GM19043 (cell line): ENCODE results near the gene CHCHD6.

Experiments
- ATAC-seq: cut with Tn5 transposase; IDR thresholded peaks from one replicate; pipeline ENCODE4 v1.9.1; 2021; ENCODE audit warnings: low read depth; ENCODE audit not compliant: unreplicated experiment

CHCHD6 gene

DNA sequence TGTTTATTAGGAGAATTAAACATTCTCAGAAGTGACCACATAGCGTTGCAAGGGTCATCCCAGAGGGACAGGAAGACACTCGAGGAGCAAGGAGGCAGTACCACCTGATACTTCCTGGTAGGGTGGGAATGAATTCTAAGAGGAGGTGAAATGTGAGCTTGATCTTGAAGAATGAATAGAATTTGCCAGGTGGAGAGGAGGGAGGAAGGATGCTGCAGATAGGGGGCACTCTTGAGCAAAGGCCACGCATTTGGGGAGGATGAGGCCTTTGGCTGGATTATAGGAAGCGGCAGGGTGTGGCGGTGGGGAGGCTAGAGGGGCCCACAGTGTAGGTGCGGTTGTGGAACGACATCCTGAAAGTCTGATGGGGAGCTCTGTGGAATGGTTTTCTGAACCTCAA, 33.5 kb downstream of the CHCHD6 start:
- ATAC-seq, result no peak

DNA sequence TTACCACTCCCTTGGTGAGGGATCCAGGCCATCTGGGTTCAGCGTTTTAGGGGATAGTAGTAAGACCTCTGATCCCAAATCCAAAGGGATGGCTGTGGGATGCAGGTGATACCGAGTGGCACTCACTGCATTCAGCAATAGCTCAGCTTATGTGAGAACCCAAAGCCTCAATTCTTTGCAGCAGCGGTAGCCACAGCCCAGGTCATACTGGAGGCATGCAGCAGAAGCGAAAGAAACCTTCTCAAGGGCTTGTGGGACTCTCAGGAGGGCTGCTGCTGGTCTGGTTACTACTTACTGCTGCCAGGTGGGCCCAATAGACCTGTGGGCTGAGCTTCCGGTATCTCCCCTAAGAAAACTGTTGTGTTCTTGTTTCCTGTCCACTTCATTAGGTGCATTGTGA, 38.0 kb downstream of the CHCHD6 start:
- ATAC-seq, result no peak

DNA sequence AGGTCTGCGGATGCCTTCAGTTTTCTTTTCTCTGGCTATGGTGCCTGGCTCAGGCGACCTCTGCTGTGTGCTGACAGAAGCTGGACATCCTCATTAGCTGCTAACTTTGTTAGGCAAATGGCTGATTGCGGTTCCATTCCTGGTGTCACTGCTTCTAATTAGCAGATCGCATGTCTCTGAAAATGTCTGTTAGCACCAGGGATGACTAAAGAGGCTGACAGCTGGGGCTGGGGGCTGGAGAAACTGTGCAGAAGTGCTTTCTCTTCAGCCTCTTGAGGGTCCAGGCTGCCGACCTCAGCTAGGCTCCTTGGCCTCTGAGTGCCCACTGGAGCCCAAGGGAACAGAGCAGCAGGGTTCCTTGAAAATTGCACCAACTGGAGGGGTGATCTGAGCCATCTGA, 39.3 kb downstream of the CHCHD6 start:
- no peak for ATAC-seq

DNA sequence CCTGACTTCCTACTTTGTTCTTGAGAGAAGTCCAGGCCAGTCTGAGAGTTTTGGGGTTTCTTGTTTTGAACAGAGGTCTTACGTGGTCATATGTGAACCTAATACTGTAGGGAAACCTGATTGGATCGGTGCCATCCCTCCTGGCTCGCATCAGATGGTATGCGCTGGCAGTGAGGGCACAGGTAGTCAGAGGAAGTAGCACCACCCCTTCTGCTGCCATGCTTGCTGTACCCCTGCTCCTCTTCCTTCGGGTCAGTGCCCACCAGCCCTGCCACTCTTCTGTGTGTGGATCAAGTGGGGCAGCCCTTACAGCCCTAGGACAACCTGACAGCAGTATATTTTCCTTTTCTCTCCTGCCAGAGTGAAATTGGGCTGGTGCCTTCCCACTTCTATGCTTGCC, 39.7 kb downstream of the CHCHD6 start:
- no peak for ATAC-seq

DNA sequence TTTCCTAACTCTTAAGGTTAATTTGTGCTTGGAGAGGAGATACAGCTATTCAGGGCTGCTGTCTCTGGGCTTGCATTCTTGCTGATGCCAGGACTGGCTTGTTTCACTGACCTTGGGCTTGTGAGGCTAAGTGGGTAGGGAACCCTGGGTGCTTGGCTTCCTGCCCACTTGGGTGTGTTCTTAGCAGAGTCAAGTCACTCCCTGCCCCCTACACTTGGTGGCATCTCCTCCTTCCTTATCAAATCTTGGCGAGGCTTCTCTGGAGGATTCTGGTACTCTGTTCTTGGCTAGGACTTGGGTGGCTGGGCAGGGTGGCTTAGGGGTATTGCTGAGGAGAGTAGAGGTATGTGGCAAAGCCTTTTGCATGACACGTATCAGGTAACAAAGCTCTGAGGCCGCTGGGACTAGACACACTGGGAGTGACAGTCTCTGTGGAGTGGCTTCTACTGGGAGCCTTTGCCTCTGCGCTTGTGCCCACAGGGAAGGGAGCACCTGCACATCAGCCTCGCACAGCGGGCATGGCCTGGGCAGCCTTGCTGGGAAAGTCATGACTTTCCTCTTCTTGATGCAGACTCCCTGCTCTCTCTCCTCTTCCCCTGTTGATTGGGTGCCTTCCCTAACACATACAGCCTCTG, 41.8 kb downstream of the CHCHD6 start:
- no peak for ATAC-seq

DNA sequence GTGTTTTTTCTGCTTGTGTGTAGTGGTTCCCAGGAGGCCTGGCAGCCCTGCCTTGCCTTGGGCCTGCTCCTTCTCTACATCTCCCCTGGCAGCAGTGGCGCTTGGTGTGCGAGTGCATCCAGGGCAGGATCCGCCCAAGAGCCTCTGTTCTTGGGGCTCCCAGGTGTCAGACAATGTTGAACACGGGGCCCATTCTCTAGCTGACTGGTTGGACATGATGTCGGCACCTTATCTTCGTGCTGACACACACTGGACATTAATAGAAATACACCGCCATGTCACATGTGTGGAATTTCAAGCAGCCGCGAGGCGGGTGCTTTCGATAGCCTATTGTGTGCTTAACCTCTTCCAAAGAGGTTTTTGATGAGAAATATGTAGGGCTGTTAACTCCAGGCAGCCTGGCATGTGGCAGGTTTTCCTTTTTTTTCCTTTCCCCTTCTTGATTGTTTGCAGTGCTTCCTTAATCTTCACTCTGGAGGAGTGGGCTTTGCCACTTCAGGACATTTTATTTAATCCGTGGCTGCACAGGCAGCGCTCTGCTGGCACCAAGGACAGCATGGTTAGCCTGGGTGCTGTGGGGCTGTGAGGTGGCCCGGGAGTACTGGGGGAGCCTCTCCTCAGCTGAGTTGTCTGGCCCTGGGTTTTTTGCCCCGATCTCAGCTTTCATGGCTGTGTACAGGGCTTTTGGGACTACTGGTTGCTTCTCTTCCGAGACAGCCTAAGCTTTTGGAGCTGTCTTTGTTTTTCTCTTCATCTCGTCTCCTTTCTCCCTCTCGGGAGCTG, 42.5 kb downstream of the CHCHD6 start:
- no peak for ATAC-seq

DNA sequence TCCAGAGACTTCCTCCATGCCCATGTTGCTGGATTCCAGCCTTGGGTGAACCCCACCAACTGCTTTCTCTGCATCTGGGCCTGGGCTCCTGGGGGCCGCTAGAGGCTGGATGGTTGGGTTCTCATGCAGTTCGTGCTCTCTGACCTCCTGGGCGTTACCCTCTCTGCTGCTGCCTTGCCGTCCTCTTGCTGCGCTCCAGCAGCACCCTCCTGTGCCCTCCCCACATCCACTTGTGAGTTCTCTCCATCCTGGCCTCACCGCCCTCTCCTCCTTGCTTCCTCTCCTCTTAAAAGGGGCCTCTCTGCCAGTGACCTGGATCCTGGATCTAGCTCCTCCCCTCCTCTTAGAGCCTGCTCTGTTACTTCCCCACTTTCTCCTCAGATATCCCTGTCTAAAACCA, 43.7 kb downstream of the CHCHD6 start:
- no peak for ATAC-seq

DNA sequence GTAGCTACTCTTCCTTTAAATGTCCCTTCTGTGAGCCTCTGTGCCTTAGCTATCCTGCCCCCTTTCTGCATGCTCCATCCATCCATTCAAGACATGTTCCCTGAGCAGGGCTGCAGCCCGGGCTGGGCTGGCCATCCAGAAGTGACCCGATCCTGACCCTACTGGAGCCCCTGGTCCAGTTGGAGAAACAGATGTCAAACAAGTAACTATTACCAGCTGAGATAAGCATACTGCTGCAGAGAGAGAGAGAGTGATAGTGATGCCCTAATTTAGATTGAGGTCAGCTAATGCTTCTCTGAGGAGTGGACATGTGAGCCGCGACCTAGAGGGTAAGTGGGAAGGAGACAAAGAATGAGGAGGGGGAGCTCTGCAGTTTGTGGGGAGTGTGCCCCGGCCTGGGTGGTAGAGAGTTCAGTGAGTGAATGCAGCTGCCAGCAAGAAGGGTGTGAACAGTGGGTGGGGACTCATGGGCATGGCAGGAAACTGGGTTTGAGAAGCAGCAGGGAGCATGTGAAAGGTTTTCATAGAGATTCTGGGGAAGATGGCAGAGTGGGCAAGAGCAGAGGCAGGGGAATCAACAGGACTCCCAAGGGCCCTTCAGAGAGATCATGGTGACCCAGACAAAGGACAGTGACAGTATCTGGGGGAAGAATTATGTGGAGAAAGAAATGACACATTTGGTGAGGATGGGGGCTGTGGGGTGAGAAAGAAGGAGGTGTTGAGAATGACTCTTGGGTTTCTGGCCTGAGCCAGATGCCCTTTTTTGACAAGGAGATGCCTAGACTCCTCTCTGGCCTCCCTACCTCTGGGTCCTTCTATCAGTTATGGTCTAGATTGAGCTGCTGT, 44.9 kb downstream of the CHCHD6 start:
- no peak for ATAC-seq

DNA sequence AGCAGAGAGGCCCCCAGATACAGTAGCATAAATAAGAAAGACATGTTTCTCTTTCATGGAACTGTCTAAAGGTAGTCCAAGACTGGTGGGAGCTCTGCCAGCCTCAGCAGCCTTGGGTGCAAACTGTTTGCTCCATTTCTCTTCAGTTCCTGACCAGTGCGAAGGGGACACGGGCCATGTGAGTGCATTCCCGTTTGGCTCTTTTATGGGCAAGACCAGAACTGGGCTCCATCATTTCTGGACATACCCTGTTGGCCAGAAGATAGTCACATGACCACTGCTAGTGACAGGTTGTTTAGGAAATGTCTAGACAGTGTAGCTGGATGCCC, 45.5 kb downstream of the CHCHD6 start:
- ATAC-seq, result no peak

DNA sequence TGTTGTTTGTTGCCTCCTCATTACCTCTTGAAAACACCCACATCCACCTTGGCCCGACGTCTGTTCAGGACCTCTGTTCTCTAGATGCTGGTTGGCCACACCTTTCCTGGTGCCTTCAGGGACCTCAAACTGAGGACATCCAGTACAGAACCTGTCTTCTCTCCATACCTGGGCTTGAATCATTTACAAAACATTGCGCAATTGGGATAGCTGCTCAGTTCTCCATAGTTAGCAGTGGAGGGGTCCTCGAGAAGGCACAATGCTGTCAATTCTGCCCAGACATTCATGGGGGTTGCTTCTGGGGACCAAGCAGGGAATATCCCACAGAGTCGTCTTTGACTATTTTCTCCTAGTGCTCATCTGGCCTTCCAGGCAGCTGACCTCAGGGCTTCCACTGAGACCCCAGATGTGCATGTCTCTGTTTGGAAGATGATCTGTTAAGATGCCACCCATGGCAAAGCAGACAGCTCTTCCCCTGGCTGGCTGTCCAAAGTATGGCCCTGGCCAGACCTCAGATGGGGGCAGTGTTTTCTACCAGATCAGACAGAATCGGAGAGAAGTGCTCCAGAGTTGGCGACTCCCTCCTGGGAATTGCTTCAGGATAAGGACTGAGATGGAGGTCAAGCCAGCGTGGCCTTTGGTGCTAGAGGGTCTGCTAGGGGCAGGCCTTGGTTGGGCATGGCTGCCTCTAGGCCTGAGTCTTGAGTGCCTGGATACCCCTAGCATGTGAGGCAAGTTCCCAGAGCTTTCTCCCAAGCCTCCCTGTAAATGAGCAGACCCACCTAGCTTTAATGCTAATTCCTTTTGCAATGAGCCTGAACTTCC, 46.1 kb downstream of the CHCHD6 start:
- ATAC-seq, result no peak

DNA sequence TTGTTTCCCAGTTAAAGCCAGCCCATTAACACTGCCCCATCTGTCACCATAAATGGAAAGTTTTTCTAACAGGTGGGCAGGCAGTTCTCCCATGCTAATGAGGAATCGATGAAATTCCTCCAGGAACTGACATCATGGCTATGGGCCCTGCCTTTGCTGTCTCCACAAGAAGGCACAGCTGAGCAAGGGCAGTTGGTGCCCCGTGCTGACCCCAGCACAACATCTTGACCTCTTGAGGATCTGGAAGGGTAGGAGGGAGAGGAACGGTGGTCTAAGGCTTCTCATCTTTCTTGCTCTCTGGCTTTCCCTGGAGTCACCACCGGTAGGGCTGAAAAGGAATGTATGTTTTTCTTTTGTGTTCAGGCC, 46.7 kb downstream of the CHCHD6 start:
- no peak for ATAC-seq

DNA sequence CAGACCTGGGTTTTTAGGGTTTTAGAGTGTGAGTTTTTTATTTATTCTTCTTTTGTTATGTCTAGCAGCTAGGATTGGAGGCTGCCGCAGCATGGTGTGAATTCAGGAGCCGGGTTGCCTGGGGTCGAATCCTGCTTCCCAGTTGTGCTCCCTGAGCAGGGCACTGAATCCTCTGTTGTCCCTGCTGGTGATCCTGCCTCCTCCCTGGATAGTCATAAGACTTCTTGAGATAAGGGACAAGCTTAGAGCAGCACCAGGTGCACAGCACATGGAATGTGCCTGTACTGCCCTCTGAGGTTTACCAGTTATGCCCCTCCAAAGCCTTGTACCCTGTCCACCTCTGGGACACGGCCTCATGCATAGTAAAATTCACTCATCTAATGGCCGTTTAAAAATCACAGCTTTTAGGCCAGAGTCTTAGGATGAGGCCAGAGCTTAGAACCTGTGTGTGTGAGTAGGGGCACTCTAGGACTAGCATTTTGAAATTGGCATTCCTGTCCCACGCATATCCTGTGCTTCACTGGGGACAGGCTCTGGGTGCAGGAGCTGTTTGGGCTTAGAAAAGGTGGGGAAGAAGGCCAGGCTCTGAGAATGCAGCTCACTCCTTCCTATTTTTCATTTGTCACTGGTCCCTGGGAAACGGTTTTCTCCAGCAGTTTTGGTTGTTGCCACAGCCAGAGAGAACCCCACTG, 47.7 kb downstream of the CHCHD6 start:
- no peak for ATAC-seq

DNA sequence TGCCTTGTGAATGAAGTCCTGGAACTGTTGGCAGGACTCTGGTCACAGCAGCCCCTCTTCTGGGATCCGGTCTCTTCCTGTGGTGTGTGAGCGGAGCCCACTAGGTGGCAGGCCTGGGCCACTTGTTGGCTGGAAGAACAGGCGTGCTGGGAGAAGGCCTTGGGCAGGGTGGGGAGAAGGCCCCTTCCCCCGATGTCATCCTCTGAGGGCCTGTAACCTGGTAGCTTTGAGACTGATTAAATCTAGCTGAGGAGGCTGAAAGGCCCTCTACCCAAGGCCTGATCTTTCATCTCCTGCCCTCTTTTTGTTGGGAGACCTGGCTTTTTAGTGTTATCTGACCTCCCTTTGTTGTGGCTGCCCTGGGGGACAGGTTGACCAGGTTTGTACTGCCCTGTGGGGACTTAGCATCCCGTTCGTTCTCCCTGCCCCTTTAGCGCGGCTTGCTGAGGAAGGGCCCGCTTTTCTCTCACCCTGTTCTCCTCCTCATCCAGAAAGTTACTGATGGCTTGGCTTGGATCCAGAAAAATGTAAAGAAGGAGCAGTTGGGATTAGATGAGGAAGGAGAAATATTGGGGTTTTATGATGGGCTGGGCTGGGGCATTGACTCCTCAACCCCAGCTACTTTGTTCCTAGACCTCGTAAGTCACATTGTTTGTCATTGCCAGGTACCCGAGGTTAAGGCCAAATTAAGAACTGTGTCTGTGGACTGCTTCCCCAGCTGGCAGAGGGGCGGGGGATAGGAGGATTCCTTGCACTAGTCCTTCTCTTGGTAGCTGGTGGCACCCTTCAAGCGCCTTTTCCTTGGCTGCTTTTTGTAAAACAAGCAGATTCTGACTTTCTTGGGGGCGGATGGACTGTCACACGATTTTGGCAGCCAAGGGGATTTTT, 48.5 kb downstream of the CHCHD6 start:
- ATAC-seq, result no peak

DNA sequence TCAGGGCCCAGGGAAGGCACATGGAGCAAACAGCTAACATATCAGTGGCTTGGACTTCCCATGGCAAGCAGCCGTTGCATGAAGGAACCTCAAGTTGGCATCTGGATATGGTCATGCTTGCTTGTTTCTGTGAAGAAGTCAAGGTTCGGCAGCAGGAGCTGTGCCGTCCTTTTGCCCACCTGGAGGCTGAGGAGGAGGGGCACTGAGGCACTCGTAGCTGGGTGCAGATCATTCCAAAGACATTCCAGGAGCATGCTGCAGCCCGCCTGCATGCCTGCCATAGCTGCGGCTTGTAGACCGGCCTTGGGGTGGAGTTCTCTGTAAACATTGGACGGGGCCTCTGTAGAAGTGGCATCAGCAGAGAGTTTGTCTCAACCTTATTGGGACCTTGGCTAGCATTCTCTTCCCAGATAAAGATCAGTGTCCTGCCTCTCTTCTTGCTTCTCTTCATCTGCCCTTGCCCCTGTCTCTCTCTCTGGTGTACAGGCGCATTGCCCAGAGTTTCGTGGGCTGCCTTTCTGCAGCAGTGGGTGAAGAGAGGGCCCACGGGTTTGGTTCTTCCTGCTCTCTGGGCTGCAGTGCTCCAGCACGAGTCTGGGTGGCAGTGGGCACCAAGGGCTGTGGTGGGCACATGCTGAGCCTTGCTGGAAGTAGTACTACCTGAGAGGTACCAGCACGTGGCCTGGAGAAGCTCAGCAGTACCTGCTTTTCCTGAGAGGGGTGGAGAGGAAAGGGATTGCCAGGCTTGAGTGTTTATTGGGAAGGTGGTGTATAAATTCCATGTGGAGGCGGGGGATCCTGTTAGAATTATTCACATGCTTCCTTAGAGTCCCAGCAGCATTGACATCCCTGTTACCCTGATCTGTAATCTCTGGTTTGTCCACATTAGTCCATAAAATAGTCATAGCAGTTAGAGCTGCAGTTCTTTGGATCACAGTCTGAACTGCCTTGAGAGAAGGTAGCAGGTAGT, 49.4 kb downstream of the CHCHD6 start:
- ATAC-seq, result no peak

DNA sequence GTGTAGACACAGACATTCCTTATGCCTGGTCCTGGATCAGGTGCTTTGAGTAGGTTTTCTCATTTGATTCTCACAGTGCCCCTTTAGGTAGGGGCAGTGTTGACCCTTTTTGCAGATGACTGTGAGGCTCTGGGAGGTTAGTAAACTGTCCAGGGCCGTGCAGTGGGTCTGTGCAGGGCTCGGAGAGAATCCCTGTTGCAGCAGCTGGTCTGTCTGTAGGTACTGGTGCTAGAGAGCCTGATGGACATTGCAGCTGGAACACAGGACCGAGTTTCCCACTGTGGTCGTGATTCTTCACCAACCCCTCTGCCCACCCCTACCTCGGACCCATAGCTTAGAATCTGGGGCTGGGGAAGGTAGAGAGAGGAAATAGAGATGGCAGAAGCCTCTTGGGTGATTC, 51.8 kb downstream of the CHCHD6 start:
- ATAC-seq, result no peak

DNA sequence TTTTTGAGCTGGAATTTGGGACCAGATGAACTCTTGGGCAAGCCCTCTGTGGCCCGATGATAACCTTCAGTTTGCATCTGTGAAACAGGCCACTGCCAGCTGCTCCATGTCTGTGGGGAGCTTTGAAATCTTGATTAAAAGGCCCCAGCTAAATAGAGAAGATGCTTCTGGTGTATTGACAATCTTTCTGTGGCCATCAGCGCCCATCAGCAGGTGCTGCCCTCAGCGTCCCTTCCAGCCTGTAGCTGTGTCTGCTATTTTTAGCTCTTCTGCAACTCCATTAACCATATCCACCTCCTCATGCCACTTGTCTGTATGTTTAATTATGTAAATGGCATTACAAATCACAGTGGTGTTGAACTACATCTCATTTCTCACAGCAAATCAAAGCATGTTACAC, 54.0 kb downstream of the CHCHD6 start:
- no peak for ATAC-seq

DNA sequence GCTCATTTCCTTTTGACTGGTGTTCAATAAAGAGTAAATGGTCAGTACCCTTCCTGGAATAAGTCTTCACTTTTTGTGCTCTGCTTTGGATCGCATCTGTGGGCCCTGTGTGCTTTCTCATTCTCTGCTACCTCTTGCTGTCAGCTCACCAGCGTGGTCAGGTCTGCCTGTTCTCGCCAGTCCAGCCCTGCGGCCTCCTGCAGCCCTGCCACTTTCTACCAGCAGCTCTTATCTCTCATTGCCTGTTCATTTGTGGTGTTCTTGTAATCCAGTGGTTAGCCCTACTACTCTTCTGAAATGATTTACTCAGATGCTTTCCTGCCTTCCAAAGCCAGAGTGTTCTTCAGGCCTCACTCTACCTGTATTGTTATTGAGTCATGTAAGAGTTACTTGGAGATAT, 54.8 kb downstream of the CHCHD6 start:
- no peak for ATAC-seq

DNA sequence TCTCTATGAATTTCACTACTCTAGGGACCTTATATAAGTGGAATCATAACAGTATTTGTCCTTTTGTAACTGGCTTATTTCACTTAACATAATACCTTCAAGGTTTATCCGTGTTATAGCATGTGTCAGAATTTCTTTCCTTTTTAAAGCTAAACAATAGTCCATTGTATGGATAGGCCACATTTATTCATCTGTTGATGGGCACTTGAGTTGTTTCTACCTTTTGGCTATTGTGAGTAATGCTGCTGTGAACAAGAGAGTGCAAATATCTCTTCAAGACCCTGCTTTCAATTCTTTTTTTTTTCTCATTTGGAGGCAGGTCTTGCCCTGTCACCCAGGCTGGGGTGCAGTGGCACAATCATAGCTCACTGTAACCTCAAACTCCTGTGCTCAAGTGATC, 56.5 kb downstream of the CHCHD6 start:
- ATAC-seq, result no peak
